ENCODE measurements around the gene PKIB.

PKIB gene

DNA sequence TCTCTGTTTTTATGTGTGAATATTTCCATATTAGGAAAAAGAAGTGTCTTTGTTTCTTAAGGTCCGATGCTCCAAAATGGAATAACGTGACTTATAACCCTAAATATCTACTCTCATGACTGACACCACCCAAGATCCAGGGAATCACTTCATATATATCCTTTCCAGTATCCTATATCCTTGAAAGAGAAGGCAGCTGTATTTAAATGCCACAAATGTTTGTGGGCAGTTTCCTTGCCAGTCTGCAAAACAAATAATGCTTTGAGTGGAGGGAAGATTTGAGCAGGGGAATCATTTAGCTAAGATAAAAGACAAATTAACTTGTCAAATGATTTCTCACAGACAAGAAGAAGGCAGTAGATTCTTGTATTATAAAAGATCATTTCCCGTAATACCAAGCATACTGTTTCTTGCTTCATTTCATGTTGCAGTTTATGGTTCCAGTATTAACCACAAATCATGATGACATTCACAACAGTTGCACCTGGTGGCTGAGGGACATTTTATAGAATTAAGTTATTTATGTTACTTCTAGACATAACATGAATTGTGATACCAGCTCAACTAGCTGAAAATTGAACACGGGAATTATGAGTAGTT, 139.3 kb downstream of the PKIB start:
- DNase-seq, result peak in 1 of 2 experiments; percentile 39

DNA sequence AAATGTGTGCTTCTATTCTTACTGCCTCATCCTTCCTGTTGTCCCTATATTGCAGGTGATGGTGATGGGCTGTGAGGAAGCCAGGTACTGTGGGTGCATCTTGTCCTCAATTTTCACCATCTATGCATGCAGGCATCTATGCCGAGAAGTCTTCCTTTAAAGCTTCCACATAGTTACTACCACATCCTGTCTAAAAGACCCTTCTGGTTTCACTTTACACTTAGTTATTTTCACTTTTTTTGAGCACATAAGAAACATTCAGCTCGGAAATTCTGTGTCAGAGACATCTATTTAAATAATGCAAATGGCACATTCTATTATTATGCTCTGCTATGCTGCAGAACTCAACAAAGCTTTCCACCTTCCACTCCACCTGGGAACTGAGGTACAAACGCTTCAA, 141.1 kb downstream of the PKIB start:
- DNase-seq, result no peak

DNA sequence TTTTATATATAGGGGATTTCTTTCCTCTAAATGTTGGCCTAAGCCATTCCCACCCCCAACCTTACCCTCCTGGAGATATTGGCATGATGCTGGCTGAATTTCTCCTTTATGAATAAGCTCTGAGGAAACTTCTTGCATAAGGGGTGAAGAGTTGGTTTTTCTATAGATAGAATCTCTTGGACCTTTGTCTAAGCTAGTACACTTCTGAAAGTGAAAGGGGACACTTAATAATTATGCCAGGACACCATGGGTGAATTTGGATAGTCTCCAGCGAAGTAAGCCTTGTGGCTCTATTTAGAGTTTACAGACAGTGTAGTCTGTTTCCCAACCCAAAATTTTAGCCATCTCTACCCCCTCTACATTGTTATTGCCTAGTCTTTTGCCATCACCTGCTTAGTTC, 142.3 kb downstream of the PKIB start:
- DNase-seq, result peak in 1 of 2 experiments; percentile 50

DNA sequence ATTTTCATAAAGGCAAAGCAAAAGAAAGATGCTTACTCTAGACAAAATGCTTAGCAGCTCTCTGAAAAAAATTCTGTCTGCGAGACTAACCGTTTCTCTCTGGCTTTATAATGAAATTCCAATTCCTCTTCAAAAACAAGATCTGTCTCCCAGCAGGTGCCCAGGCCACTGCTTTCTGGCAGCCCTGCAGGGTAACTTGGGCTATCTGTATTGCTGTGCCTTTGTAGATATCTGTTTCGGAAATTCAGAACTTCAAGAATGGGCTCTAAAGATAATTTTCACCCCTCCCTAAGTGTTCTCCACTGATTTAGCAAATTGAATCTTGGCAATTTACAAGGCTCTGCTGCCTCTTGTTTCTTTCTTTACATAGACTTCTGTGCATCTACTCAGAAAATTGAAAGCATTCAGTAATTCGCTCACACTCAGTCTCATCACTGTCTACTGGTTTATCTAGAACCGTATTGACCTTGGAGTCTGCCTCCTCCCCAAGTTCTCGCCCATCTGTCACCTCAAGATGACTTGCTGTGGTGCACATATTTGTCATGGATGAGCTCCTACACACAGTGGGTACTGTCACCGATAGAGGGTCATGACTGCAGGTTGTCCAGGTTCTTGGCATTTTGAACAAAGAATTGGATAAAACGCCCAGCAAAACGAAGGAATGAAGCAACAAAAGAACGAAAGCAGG, 142.9 kb downstream of the PKIB start:
- no peak for DNase-seq

DNA sequence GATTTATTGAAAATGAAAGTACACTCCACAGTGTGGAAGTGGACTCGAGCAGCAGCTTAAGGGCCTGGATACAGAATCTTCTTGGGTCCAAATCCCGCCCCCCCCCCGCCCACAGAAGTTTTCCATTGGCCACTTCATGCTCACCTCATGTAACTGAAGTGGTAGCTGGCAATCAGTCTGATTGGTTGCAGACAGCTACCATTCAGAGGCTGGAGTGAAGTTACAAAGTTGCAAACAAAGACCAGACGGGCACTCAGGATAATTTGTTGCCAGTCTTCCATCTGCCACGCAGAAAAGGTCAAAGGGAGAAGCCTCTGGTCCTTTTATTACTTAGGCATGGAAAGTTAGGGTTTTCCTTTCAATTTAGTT, 143.5 kb downstream of the PKIB start:
- peak; percentile 78 to 85 for DNase-seq

DNA sequence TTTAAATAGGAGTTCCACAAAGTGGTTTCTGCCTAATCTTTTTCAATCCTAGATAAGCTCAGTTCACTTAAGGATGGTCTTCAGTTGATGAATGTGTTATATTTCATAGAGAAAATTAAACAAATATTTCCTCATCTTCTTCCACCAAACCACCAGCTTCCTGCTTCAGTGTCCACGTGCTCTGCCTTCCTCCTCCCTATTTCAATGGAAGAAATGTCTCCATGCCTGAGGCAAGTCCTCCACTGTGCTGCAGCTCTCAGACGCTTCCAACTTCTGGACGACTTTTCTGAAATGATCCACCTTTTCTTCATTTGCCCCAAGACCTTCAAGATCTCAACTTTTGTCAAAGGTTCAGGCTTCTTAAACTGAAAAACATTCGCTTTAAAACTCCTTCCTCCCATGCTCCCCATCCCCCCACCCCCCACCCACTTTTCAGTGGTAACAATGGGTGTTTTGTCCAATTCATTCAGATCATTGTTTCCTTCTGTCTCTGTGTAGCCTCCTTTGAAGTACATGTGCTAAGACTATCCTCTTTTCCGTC, 144.1 kb downstream of the PKIB start:
- no peak for DNase-seq

DNA sequence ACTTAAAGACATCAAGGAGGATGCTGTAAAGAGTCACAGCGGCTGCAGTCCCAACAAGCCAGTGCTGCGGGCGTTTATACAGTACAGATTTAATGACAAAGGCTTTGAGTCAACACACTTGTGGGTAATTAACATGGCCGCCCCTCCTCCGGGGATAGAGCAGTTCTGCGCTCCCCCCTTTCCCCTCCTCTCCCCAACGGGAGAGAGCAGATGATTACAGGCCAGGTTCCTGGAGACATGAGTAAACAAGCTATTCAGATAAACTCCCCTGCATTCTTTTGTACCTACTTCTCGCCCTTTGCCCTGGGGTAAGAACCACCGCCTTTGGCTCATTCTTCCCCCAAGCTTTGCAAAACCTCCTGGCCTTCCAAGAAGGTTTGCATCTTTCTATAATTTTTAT, 145.7 kb downstream of the PKIB start:
- no peak for DNase-seq

DNA sequence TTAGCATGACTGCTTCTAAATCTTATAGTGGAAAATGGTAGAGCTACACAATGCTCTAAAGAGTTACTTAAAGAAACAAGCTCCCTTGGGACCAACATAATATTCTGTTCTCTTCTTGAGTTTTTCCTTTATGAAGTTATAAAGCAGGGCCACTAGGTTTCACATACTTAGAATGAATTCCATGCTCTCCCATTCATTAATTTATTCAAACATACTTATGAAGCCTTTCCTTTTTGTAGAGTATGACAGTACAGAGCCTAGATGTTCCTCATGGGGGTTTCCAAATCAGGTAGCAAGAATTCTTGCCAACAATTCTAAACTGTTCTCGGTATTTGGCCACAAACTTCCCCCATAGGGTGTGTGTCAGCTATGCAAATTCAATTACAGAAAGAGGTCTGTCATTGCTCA, 148.7 kb downstream of the PKIB start:
- no peak for DNase-seq

DNA sequence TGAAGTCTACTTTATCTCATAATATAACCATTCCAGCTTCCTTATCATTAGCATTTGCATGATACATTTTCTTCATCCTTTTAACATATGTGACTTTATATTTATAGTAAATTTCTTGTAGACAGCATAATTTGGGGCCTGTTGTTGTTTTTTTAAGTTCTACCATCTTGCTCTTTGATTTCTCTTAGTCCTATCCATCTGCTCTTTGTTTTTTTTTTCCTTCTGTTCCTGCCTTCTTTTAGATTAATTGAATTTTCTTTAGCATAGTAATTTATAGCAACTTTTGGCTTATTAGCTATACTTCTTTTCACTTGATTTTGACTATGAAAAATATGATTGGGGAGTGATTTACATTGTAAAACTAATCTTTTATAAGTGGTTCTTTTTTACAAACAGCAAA, 150.1 kb downstream of the PKIB start:
- DNase-seq, result no peak

DNA sequence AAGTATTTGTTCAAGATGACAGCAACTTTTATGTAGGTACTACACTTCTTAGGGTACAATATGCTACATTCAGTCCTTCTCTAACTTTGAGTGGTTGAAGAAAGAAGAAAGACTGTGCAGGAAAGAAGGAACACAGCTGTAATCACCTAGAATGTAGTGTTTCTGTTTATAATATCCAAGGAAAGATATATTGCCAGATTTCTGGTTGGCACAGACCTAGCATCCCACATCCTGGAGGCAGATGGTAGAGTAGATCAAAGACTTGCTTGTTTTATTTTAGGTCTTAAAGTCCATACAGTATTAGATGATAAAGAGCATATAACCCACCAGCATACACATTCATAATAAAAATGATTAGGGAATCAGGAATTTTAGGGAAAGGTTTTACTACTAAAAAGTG, 156.1 kb downstream of the PKIB start:
- DNase-seq, result no peak

DNA sequence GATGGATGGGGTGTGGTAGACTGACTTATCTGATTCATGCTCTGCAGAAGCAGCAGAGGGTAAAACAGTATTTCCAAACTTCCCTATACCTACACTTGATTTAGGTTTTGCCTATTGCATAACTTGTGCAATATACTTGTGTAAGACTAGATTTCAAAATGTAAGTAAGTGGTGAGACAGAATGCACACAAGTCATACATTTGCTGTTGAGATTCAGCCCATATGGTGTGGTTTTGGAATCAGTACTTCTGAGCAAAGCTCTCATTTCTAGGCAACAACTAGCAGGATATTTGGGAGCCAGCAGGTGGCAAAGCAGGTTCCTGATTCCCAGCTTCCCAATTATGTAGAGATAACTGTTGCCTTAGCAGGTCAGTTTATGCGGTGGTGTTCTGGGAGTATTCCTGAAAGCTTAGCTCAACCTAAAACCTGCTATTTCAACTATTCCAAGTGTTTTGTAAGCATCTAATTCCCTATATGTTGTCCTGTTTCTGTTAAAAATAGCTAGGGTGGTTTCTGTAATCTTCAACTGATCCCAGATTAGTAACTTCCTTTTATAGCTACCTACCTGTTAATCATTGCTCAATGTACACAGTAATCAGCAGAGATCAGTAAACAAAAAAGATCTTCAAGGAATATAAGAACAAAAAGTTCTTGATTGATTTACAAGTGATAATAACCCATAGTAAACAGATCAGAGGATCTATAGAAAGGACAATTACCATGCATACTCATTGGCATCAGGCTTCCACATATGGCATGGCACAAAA, 160.8 kb downstream of the PKIB start:
- DNase-seq, result no peak

DNA sequence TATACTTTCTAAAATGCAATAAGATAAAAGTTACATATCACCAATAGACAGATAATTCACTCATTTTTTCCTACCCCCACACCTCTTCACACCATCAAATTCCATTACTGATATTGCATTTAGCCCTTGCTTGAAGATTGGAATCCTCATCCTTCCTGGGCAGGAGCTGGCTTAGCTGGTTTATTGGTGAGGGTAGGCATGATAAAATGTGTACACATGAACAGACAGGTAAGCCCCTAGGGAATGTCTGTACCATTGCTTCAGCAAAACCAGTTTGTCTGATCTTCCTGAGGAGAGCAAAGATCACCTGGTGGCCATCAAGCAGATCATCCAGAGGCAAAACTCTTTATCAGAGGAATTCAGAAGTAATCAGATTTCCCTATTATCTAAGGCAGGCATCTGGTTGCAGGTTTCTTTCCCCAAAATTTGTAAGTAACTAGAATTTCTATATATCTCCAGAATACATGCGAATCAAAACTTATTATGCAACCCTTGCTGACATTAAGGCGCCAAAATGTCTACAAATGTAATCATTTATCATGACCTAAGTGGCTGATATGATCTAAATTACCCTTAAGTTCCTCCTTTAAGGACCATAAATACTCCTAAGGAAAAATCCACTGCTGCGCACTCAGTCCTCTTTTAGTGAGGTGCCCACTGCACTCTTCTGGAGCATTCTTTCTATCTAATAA, 162.7 kb downstream of the PKIB start:
- peak in 1 of 2 experiments; percentile 78 for DNase-seq

Data from NCI-H187 (cell line).